SK-N-MC (cell line): ENCODE results near the gene TEKTIP1.
"Not testable (repeated sequence)": the region's sequence is repeated elsewhere in the genome, so short reads cannot be mapped to it uniquely, and the experiment has no call there.

ENCODE experiments used
- DNase-seq: peaks from one replicate; pipeline ENCODE4 v3.0.0-alpha.2; 2011; ENCODE audit warnings: low read depth, low spot score
- H3K27ac ChIP-seq: fragments of 200-600 bp; sonication (generic); 2 replicates; pipeline ENCODE4 v1.5.1; 2016; ENCODE audit warnings: mixed run types
- H3K36me3 ChIP-seq: fragments of 200-600 bp; sonication (generic); 2 replicates; pipeline ENCODE4 v1.6.1; 2017; ENCODE audit warnings: antibody characterized with exemption, low read length, mixed read lengths; ENCODE audit not compliant: insufficient read depth
- H3K4me3 ChIP-seq: fragments of 200-600 bp; sonication (generic); 2 replicates; pipeline ENCODE4 v1.5.1; 2016
- H3K9ac ChIP-seq: fragments of 200-600 bp; sonication (generic); 2 replicates; pipeline ENCODE4 v1.8.0; 2017; ENCODE audit warnings: mixed run types, mixed read lengths; ENCODE audit not compliant: insufficient read length
- H3K9me3 ChIP-seq: fragments of 200-600 bp; sonication (generic); 2 replicates; pipeline ENCODE4 v1.6.1; 2017; ENCODE audit warnings: low read depth, mild to moderate bottlenecking, antibody characterized with exemption, low read length, moderate library complexity, mixed read lengths
- EZH2 ChIP-seq: fragments of 200-600 bp; sonication (generic); IDR thresholded peaks from one replicate; pipeline ENCODE4 v1.6.1; 2017; ENCODE audit warnings: antibody characterized with exemption
- FOXP2 ChIP-seq: optimal IDR thresholded peaks from 2 replicates; pipeline ENCODE3; 2011; ENCODE audit warnings: mild to moderate bottlenecking, moderate library complexity; ENCODE audit not compliant: insufficient read depth; ENCODE audit errors: extremely low read length, control extremely low read depth
- POLR2AphosphoS5 ChIP-seq: IDR thresholded peaks from 2 replicates; pipeline ENCODE4 v1.6.1; 2012; ENCODE audit warnings: mild to moderate bottlenecking, low read depth, low read length, borderline replicate concordance

TEKTIP1 gene

DNA sequence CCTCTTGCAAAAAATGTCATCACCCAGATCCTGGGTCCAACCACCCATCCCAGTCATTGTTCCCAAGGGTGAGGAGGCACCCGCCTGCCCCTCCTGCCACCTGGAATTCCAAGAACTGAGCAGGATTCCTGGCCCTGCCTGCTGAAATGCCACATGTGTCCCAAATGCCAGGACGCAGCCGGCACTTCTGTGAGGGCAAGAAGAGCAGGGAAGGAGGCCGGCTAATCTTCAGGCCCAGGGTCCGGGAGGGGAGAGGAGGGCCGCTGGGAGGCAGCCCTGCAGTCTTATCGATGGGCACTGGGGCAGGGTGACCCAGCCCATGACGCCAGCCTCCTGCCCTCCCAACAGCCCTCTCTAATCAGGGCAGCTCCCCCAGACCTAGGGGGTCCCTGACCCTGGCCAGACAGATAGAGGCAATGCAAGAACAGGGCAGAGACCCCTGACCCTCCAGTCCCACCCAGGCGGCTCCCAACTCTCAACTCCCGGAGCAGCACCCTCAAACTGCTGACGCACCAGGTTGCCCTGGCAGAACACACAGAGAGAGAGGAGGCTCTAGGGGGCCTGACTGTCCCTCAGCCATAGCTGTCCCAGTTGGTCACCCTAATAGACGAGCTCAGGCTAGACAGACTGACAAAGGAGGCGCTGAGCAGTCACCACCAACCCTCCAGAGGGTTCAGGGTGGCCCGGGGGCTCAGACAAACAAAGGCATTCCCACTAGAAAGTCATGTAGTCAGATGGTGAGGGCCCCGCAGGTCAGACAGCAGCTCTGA lies 16.9 kb downstream of the TEKTIP1 start:
- no peak overlapping the region for H3K27ac ChIP-seq
- no peaks in the 10 kb centered on the region for H3K9me3 ChIP-seq
- no peaks in the 10 kb centered on the region for H3K36me3 ChIP-seq
- TF ChIP-seq EZH2 = no peak
- TF ChIP-seq POLR2AphosphoS5 = no peak
- TF ChIP-seq FOXP2 = no peak
- peak overlapping the region; percentile 98 for H3K4me3 ChIP-seq
- no peak overlapping the region for H3K9ac ChIP-seq
- no peak for DNase-seq

DNA sequence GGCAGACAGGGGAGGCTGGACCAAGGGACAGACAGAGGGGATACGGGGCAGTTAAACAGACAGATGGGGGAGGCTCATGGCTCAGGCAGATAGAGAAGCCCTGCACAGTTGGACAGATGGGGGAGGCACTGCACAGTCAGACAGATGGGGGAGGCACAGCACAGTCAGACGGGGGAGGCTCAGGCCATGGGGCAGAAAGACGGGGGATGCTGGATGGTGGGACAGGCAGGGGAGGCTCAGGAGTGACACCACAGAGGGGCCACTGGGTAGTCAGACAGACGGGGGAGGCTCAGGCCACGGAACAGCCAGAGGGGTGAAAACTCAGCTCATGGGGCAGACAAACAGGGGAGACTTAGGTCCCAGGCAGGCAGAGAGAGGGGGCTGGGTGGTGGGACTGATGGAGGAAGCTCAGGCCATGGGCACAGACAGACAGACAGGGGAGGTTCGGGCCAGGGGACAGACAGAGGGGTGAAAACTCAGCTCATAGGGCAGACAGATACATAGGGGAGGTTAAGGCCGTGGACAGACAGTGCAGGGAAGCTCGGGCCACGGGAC lies 17.5 kb downstream of the TEKTIP1 start:
- TF ChIP-seq FOXP2 (no peak), EZH2 (no peak), POLR2AphosphoS5 (no peak)
- H3K4me3 ChIP-seq = peak overlapping the region; percentile 98

DNA sequence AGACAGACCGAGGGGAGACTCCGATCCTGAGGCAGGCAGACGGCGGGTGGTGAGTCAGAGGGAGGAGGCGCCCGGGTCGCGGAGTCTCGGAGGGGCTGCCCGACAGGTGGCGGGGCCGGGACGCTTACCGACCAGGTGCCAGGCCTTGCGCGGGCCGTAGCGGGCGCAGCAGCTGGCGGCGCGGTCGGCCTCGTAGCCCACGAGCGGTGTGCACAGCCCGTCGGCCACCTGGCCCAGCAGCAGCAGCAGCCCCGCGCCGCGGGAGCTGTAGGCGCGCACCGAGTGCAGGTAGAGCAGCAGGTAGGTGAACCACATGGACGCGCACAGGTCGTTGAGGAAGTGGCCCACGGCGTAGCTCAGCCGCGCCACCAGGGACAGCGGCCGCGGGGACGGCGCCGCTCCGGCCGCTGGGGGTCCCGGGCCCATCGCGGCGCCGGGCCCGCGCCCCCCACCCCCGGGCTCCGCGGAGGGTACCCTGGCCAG lies 18.0 kb downstream of the TEKTIP1 start:
- H3K36me3 ChIP-seq = no peaks in the 10 kb centered on the region
- peak overlapping the region; percentile 72 for H3K9ac ChIP-seq
- H3K4me3 ChIP-seq = peak overlapping the region; percentile 98
- H3K9me3 ChIP-seq = no peaks in the 10 kb centered on the region
- DNase-seq = no peak
- no peak for TF ChIP-seq EZH2
- no peak for TF ChIP-seq POLR2AphosphoS5
- no peak for TF ChIP-seq FOXP2
- H3K27ac ChIP-seq = no peak overlapping the region

More for the DNA sequence above, 17.5 kb downstream of the TEKTIP1 start:
- Histone ChIP-seq H3K9ac (peak overlapping the region; percentile 72), H3K9me3 (no peaks in the 10 kb centered on the region), H3K27ac (no peak overlapping the region), H3K36me3 (no peaks in the 10 kb centered on the region)
- DNase-seq = no peak

DNA sequence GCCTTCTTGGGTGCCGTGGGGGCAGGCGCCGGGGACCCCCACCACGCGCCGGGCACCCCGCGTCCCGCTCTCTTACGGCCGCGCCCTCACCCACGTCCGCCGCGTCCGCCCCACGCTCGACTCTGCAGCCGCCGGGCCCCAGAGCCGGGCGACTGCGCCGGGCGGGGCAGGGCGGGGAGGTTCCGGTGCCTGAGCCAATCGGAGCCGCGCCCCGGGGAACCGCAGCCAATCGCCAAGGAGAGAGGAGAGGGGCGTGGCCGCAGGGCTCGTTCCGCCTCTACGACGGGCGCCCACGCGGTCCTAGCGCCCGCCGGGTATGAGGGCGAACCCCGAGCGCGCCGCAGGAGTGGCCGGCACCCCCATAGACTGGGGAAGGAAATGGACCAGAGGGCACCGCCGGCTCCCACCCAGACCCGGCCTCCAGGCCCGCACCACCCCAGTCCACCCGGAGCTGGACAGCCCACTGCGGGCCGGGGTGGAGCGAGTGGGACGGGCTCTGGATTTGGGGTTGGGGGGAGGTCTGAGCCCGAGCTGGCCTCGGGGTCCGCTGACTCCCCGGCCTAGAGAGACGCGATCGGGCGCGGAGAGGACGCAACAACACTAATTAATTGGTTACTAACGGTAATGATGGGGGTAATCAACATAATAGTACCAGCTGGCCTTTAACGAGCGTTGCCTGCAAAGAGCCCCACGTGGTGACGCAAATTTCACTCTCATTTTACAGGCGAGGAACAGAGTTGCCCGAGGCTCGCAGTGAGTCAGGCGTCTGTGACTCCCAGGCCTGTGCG lies 18.7 kb downstream of the TEKTIP1 start, which contains the start of gene MFSD12:
MFSD12 (minus strand) TSS at position 126 of the 788 bp plus-strand sequence. CDS start 183 bp downstream, outside the sequence.
- peak; percentile 18 for DNase-seq
- Histone ChIP-seq H3K4me3 (peak within 1 kb of the TSS; percentile 98), H3K27ac (peak within 1 kb of the TSS; percentile 78)

DNA sequence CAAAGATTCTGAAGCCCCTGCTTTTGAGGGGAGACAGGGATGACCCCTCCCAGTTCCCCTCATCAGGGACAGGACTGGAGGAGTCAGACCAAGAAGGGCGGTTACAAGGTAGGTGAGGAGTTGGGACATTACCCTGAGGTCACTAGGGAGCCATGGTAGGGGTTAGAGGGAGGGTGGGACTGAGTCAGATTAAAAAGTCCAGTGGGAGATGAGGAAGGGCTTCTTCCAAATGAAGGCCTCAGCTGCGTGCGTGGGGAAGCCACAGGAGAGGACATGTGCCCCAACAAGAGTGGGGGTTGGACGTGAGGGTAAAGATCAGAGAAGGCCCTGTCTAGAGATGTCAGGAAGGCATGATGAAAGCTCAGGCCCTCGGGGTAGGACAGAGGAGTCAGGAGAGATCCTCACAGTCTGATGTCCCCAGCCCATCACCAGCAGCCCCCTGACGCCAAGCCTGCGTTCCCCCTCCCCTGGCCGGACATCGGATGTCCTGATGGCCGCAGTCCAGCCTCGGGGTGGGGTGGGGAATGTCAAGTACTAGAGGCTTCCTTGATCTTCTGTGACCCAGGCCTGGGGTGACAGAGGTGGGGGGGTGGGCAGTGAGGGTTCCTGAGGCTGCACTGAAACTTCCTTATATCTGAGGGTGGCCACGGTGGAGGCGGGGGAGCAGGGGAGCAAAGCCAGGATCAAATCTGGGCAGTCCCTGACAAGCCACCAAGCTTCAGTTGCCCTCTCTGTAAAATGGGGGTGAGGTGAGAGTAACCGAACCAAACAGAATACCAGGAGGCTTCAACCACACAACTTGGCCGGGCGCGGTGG lies 24.9 kb downstream of the TEKTIP1 start:
- Histone ChIP-seq H3K27ac (no peak overlapping the region), H3K9ac (no peak overlapping the region), H3K36me3 (no peaks in the 10 kb centered on the region), H3K4me3 (no peak overlapping the region), H3K9me3 (no peaks in the 10 kb centered on the region)
- DNase-seq = no peak
- TF ChIP-seq POLR2AphosphoS5 (no peak), EZH2 (no peak), FOXP2 (no peak)

More for the DNA sequence above, 18.7 kb downstream of the TEKTIP1 start, which contains the start of gene MFSD12:
- peak within 1 kb of the TSS; percentile 82 for H3K9ac ChIP-seq
- no peaks in the 10 kb centered on the region for H3K36me3 ChIP-seq
- H3K9me3 ChIP-seq = no peaks in the 10 kb centered on the region
- TF ChIP-seq POLR2AphosphoS5 (peak; percentile 53; the same call in 1 of the 2 replicates), FOXP2 (peak; percentile 20), EZH2 (no peak)

DNA sequence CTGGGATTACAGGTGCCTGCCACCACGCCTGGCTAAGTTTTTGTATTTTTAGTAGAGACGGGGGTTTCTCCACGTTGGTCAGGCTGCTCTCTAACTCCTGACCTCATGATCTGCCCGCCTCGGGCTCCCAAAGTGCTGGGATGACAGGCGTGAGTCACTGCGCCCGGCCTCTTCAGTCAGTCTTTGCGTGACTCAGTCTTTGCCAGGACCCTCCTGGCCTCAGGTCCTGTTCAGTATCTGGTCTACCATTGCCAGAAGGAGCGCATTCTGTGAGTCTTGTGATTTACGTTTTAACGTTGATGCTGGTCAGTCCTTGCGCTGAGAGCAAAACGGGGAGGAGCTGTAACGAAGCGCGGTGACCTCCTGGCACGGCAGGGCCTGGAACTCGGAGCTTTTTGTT lies 26.2 kb downstream of the TEKTIP1 start:
- Histone ChIP-seq H3K9me3 (no peaks in the 10 kb centered on the region), H3K36me3 (no peaks in the 10 kb centered on the region), H3K27ac (no peak overlapping the region), H3K4me3 (no peak overlapping the region), H3K9ac (no peak overlapping the region)
- TF ChIP-seq EZH2 (no peak), FOXP2 (no peak), POLR2AphosphoS5 (no peak)
- no peak for DNase-seq

DNA sequence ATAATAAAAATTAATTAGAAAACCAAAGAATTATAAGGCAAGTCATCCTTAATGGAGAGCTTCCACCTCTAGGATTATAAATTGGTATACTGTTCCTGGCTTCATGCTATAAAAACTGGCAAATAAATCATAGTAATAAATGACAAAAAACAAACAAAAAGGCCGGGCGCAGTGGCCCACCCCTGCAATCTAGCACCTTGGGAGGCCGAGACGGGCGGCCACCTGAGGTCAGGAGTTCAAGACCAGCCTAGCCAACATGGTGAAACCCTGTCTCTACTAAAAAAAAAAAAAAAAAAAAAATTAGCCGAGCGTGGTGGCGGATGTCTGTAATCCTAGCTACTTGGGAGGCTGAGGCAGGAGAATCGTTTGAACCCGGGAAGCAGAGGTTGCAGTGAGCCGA lies 31.1 kb downstream of the TEKTIP1 start:
- H3K27ac ChIP-seq, H3K9ac ChIP-seq, H3K9me3 ChIP-seq, DNase-seq, H3K36me3 ChIP-seq, H3K4me3 ChIP-seq: not testable (repeated sequence)
